Effector CD4-positive, alpha-beta T cell (primary cell): ENCODE measurements around the gene DAD1.
A peak's percentile ranks its signal among the peaks of the same experiment; 100 is the strongest.
"Not testable (repeated sequence)": the region's sequence is repeated elsewhere in the genome, so short reads cannot be mapped to it uniquely, and the experiment has no call there.

Source experiments
- DNase-seq: peaks from one replicate; pipeline ENCODE4 v3.0.0-alpha.2; 2020

Gene DAD1

DNA sequence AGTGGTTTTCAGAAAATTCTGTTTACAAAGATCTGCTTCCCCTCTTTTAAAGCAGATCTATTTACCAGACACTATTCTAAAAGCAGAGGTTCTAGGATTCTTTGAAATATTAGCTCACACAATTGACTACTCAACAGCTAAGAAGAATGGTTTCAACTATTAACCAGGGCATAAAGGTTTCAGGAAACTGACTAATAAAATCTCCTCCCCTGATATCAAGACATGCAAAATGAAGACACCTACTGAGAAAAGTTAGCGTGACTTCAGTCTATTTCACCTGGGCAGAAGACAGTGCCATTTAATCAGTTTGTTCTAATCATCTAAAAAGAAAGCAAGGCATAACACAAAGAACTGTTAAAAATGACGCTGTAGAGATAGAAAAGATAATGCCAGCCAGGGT, 22.2 kb downstream of the DAD1 start:
- DNase-seq: no peak

DNA sequence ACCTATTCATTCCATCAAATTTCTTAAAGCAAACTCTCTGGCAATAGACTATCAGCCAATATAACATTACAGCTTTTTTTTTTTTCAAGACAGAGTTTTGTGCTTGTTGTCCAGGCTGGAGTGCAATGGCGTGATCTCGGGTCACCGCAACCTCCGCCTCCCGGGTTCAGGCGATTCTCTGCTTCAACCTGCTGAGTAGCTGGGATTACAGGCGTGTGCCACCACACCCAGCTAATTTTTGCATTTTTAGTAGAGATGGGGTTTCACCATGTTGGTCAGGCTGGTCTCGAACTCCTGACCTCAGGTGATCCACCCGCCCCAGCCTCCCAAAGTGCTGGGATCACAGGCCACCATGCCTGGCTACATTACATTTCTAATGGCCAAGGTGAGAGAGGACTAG, 22.8 kb downstream of the DAD1 start:
- not testable (repeated sequence) for DNase-seq

DNA sequence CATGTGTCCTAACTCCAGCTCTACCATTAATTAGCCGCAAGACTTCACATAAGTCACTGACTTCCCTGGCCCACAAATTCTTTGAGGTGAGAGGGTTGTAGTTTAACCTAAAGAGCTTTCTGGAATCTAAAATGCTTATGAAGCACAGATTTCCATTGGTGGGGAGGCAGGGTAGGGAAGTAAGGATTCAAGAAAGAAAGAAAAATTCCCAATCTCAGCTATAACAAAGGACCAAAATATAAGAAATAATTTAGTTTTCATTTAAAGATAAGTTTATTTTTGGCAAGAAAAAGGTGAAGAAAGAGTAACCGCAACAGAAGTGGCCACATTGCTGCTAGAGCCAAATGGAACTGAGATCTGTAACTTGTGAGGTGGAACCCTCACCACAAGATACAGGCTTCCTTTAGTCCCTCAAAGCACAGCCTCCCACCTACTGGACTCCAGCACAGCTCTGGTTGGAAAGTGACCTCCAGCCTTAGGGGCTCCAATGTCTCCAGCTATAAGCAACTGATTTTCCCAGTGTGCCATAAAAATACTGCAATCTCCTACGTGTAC, 23.6 kb downstream of the DAD1 start:
- no peak for DNase-seq

DNA sequence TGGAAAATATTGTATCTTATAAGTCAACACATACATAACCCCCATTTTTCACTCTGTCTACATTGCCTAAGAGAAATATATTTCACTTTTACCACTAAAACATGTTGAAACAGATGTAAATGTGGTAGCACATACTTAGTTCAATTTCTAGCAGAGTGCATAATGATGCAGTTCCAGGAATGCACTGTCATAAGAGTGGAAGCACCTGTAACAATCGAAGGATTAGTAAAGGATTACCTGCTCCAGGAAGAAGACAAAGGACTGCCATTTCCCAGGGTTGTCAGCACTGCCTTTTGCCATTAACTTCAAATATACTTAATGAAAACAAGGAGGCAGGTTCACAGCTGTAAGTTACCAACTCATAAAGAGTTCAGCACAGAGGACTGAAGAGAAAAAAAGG, 24.6 kb downstream of the DAD1 start:
- no peak for DNase-seq

DNA sequence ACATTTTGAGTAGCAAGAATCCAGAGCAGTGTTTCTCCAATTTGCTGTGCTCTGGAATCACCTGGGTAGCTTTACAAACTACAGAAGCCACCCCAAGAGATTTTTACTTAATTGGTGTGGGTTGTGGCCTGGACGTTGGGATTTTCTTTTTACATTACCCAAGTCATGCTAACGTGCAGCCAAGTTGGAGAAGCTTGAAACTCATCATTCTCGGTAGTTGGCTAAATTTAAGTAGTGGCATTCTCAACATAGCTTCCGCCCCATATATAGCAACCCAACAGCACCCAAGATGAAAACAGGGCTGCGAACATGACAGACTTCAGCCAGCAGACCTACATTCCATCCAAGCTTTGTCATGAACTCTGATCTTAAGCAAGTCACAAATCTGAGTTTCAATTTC, 25.0 kb downstream of the DAD1 start:
- no peak for DNase-seq

DNA sequence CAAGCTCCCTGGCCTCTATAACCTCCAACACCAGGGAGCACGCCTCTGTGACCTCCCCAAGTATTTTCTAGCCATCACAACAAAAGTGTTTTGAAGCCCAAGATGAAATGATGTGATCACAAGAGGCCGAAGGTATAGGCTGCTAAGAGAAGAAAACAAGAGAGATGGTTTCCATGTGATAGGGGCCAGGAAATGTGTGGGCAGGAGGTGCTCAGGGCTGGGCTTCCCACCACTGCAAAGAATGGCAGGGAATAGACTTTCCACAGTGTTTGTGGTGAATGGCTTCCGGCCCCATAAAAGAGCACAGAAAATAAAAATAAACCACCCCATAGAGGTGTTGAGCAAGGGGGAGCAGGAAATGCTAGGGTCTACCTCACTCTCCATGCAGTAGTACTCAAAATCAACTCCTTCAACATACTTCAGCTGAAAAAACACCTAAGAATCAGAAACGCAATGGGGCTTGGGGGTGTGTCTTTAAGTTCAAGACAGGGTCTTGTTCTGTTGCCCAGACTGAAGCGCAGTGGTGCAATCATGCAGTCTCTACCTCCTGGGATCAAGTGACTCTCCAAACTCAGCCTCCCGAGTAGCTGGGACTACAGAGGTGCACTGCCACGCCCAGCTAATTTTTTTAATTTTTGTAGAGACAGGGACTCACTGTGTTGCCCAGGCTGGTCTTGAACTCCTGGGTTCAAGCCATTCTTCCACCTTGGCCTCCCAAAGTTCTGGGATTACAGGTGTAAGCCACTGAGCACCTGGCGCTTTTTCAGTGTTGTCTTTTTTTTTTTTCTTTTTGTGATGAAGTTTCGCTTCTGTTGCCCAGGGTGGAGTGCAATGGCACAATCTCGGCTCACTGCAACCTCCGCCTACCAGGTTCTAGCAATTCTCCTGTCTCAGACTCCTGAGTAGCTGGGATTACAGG, 27.1 kb downstream of the DAD1 start:
- peak; percentile 68 for DNase-seq

DNA sequence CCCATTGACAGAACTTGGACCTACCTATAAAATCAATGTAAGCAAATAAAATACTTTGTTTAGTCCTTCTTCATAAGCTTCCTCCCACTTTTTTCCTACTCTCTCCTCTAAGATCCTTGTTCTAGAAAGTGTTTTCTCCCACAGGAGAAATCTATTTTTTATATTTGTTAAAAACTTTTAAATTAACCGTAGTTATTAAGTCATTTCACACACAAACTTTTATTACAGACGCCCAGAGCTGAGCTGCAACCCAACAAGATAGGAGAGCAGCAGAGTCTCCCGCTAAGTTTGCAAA, 27.7 kb downstream of the DAD1 start:
- DNase-seq: no peak

DNA sequence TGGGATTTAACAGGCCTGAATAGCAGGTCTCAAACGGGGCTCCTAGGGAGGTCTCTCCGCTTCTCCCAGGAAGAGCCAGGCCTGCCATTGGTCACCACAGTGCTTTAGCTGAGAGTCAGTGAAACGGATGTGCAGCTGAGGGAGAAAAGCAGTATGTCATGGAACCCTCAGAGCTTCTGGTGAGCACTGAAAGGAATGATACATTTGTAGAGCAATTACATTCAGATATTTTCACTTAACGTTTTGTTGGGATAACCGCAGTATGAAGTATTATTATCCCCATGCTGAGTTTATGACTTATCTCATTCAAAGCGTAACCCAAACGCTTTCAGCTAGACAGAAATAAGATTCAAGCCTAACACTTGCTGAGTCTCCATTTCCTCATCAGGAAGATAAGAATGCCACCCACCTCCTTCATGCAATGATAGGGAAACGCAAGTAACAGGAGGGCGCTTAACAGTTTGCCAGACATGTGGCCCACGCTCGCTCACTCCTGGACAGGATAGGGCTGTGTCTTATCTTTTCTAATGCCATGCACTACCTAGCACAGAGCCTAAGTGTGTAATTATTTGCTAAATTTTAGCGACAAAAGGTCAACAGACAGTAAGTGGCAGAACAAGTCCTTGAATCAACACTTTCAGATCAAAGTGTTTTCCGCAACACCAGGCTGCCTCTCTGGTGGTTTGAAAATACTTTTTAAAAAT, 28.2 kb downstream of the DAD1 start:
- no peak for DNase-seq

DNA sequence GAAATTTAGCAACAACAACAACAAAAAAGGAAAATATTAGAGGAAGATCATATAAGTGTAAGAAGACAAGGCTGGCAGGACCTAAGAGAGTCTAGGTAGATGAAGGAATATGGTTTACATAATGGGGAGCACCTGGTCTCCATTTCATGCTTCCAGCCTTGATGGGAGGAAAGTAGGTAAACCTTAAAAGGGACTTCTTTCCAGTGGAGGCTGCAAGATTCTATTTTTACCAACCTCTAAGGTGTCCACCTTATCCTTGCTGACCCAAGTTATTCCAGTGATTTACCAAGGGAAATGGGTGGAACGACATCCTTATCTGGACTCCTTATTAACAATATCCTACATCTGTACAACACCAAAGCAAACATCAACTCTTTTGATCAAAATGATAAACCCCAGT, 30.0 kb downstream of the DAD1 start:
- no peak for DNase-seq

DNA sequence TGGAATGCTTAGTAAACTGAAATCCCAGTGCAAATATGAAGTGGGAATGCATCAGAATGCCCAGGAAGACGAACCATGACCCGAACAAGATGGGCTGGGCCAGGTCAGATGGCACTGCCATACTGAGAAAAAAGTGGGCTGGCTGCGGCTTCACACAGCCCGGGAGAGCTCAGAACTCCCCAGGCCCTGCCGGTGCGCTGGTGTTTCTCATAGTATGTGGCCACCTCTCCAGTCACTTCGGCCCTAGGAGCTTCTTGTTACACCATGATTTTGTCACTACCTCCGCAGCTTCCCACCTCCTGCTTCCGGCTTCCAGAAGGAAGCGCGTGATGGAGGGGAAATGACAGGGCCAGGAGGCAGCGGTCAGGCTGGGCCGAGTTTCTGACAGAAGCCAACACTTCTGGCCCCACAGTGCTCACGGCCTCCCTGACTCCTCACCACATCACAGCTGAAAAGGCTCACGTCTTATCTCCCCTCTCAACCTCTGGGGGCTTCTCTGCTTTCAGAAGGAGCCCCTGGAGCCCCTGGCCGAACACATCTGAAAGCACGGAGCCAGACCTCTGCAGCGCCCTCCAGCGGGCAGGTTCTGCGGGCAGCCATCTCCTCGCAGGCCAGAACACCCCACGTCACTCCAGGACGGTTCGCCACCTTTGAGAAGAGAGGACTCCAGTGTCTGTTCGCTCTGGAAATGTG, 30.7 kb downstream of the DAD1 start:
- no peak for DNase-seq

DNA sequence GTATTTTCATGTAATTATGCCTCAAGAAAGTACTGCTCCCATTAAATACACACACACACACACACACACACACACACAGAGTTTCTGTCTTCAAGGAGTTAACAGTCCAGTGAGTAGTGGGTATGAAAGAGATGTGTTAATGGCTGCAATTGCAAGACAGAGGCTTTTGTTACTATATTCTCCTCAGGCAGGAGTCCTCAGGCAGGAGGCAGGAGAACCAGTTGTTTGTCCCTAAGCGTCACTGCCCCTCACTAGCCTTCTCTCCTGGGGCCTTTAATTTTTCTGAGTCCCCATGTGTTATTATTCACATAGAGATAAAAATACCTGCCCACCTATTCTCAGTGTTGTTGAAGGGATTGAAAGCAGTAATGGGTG, 31.2 kb downstream of the DAD1 start:
- no peak for DNase-seq

DNA sequence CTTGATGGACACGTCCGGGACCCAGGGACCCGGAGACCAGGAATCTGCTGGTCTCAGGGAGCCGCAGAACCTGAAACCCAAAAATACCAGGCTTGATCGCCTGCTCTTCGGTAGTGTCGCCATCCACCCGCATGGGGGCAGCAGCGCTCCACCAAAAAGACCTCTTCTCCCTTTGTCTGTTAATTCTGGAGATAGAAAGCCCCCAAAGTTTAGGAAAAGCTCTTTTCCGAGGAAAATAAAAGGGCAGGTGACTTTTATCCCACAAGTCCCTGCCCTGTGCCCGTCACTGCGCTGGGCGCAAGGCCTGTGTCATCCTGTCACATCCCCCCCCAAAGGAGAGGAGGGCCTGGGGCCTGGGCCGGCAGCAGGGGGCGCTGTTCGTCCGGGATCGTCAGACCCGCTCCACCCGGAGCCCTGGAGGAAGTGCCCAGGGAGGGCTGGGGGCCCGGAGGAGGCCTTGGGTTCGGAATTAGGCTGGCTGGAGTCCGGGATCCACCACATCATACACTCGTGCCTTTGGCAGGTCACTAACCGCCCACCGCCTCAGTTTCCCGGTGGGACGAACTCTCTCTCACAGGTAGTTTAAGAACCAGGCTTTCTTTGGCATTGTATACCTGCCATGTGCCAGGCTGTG, 31.9 kb downstream of the DAD1 start:
- peak; percentile 86 for DNase-seq

DNA sequence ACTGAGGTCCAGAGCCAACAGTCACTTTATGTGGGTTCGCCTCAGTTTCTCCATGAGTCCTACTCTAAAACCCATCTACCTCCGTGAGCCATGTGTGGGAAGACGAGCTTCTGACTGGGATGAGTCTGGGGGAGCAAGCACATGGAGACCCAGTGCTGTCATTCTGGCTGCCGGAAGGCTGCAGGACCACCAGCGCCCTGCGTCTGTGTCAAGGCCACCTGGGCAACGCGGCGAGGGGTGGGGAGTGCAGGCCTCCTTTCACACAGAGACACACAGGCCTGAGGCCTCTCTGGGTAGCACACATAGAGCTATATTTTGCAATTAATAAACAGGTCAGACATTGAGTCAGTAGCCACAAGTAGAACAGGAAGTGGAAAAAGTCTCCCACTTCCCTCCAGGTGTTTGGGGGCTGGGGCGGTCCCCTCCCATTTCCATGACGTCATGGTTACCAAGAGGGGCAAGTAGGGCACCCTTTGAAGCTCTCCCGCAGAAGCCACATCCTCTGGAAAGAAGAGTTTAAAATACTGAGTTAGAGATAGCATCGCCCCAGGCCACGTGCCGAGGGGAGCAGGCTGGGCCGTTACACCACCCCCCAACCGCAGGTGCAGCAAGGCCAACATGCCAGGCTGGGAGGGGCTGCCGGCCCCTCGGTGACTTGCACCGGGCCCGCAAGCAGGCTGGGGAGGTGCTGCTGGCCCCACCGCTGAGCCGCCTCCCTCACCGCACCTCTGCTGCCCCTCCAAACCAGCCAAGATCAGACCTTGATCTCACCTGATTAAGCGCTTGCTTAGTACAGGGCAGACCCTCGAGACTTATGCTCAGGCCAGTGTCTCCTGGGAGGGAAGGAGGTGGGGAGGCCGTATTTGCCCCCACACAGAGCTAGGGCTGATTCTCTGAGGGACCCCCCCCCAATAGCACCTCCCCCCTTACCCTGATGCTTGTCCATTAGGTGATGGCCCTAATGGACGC, 32.7 kb downstream of the DAD1 start:
- peak; percentile 99 for DNase-seq

DNA sequence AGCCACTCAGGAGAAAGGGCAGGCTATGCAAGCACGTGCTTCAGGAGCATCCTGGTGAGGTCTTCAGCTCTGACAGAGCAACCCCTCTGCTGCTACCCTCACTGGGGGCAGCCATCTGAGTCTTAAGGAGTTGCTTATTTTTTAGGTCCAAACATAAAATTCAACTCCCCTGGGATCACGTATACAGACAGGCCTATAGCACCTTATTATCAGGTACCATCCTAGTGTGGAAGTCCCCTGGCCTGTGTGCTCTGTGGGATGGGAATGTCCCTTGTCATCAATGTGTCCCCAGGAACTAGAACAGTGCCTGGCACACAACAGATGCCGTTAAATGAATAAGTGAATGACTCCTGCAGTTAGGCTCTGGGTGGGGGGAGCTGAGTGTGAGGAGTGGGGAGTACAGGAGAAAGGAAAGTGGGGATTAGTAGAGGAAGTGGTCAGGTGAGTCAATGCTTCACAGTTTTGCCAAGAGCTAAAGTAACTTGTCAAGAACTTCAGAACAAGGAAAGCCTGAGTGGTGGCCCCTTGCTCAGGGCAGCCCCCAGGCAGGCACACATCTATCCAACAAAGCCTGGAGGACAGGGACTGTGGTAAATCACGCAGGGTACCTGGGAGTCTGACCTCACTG, 33.5 kb downstream of the DAD1 start:
- peak; percentile 66 for DNase-seq

DNA sequence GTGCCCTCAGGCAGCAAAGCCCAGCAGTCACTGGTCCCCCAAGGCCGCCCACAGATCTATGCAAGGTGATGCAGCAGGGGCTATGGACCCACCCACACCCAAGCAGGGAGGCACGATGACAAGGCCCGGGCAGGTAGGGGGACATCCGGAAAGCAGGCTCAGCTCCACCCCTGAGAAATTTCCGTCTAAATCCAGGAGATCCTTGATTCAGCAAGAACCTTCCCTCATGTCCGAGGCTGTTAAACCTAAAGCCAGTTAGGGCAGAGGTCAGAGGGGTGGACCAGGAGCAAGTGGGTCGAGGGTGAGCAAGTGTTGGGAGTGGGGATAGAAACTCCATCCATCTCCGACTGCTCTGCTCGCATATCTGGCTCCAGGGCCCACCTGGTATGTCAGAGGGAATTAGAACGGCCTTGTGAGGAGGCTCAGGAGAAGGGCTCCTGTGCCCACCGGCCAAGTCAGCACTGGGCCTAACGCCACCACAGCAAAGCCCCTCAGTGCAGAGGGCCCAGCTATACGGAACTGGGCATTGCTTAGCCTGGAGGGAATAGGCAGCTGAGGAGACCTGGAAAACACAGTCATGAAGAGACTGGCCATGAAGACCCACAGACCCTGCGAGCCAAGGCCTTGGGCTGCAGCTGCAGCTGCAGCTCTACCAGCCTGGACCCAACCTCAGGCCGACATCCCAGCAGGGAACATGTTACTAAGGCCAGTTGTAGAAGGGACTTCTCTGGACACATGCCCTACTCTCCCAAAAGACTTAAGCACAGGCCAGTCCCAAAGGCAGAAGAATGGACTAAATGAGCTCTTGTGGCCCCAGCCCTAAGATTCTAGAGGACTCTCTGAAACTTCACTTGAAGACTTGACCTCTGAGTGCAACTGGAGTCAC, 34.3 kb downstream of the DAD1 start:
- no peak for DNase-seq

DNA sequence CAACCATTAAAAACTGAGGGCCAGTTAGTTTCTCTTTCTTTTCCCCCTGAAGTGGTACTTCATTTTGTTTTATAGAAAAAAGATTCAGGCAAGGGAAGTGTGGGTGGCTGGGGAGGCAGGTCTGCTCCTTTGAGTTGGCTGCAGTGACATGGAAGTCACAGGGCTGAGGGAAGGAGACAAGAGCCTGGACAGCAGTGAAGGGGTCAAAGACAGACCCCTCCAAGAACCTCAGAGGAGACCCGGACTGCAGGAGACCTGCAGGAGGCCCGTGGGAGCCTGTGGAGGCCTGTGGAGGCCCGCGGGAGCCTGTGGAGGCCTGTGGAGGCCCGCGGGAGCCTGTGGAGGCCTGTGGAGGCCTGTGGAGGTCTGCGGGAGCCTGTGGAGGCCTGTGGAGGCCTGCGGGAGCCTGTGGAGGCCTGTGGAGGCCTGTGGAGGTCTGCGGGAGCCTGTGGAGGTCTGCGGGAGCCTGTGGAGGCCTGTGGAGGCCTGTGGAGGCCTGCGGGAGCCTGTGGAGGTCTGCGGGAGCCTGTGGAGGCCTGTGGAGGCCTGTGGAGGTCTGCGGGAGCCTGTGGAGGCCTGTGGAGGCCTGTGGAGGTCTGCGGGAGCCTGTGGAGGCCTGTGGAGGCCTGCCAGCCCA, 35.0 kb downstream of the DAD1 start:
- DNase-seq: not testable (repeated sequence)

DNA sequence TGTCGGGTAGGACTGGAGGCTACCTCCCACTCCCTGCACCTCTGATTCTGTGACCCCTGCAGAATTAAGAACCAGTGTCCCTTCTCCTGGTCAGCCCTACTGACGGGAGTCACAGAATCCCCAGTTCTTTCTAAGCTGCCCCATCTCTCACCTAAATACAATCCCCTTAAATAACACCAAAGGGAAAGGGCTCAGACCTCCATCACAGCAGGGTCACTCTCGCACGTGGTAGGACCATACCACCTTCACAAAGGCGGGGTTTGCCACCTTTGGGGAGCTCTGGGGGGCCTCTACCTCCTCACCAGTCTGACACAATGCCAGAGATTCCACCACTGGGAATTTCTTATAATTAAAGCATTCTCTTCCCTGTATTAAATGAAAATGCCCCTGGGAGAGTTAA, 35.6 kb downstream of the DAD1 start:
- no peak for DNase-seq

DNA sequence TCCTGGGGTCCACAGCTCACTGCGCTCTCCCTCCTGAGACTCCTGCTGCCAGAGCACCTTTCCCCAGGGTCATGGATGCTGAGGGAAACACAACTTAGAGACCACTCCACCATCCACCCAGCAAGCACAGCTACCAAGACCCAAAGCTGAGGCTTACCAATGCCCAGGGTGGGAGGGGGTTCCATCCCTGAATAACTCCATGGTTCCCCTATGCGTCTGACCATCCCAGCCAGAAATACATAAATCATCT, 36.3 kb downstream of the DAD1 start:
- DNase-seq: no peak

DNA sequence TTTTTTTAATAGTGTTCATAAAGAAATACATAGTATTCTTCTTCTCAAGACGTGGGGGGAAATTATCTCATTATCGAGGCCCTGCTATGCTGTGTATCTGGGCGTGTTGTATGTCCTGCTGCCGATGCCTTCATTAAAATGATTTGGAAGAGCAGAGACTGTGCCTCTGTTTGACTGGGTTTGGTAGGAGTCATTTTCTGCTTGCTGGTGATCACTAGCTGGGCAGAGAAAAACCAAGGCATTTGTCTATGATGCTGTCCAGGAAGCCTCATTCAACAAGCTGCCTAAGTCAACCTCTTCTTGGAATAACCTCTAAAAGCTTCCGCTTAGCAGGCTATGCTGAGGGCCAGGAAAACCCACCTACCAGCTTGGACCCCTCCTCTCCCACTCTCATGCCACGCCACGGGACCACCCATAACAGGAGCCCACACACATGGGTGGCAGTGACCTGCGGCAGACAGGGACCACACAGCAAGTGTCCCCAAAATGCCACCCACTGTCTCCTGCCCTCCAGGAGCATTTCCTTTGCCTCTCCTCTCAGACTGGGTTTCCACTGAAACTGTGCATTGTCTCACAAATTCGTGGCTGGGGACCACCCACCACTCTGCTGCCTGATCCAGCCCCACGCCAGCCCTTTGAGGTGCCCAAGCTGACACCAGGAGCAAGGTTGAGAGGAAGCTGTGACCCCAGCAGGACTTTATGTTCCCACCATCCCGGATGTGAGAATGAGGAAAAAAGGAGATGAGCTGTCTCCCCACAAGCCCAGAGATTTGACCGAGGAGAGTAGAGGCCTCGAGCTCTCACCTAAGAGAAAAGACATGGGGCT, 36.8 kb downstream of the DAD1 start:
- no peak for DNase-seq
